ENCODE measurements around the gene COBL. TPM values are rescaled to one million over a fixed set of nuclear protein-coding genes. Genes with fewer than 3 reads are reported as not detected.

COBL gene, protein sequence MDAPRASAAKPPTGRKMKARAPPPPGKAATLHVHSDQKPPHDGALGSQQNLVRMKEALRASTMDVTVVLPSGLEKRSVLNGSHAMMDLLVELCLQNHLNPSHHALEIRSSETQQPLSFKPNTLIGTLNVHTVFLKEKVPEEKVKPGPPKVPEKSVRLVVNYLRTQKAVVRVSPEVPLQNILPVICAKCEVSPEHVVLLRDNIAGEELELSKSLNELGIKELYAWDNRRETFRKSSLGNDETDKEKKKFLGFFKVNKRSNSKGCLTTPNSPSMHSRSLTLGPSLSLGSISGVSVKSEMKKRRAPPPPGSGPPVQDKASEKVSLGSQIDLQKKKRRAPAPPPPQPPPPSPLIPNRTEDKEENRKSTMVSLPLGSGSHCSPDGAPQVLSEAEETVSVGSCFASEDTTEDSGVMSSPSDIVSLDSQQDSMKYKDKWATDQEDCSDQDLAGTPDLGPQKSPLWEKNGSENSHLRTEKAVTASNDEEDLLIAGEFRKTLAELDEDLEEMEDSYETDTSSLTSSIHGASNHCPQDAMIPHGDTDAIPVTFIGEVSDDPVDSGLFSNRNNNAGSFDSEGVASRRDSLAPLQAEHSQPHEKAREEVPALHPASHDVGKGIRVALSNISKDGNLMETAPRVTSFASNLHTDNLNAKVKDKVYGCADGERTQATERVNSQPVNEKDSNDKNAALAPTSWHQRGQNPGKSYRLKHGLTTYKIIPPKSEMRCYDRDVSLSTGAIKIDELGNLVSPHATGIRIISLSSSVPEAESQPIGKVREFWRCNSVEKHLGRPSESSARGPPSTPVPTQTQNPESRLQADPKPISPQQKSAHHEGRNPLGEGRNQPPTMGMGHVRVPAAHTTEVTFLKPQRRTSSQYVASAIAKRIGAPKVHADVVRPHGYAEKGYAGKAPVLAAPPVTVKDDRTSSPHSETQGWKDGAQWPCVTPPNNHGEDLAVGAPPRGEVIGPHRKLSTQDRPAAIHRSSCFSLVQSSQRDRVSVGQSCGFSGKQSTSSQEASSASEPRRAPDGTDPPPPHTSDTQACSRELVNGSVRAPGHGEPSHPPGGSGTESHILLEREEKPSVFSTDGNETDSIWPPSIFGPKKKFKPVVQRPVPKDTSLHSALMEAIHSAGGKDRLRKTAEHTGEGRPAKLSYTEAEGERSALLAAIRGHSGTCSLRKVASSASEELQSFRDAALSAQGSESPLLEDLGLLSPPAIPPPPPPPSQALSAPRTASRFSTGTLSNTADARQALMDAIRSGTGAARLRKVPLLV
- not detected in 2 replicates for total RNA-seq (2013; cell fraction: nucleolus; rRNA removed)
- total RNA-seq (2014; rRNA removed) (not detected in 2 replicates), total RNA-seq (2014; rRNA removed; fragmentation: Illumina TruSeq; extraction: Trizol) (not detected in 2 replicates), total RNA-seq (2021) (0.03 and 0.21 TPM in 2 replicates), polyA plus RNA-seq (2011; rRNA removed) (not detected in 2 replicates), polyA plus RNA-seq (2014; fragmentation: Illumina TruSeq; extraction: Trizol) (not detected in 2 replicates), polyA plus RNA-seq (2014; fragmentation: Nextera tagmentation; extraction: Ambion mirVana) (not detected), polyA plus RNA-seq (2014; rRNA removed) (not detected in 2 replicates), polyA plus RNA-seq (2016; fragmentation: Nextera tagmentation; extraction: Ambion mirVana) (not detected), polyA minus RNA-seq (2011; rRNA and poly(A)+ RNA removed) (not detected in 2 replicates), Bru-seq, nascent RNA (percentile 8 among the genes with signal in this experiment), BruChase-seq, experiment 1, labeled RNA remaining after a 6-hour chase (percentile 9 among the genes with signal in this experiment), BruChase-seq, experiment 2, labeled RNA remaining after a 2-hour chase (percentile 15 among the genes with signal in this experiment)
- polyA plus RNA-seq (2011; ENCODE audit: low read depth): not detected
- polyA plus RNA-seq (2011; cell fraction: cytosol; rRNA removed): not detected in 2 replicates
- polyA plus RNA-seq (2011; cell fraction: nucleus; rRNA removed): not detected in 2 replicates
- polyA plus RNA-seq (2012): not detected in 2 replicates
- 0.21 and 0.40 TPM in 2 replicates for polyA minus RNA-seq (2011; cell fraction: cytosol; rRNA and poly(A)+ RNA removed)
- polyA minus RNA-seq (2011; cell fraction: nucleus; rRNA and poly(A)+ RNA removed): 0.19 TPM in 1 of 2 replicates, not detected in the other
- long read RNA-seq, experiment 1: 0 reads
- long read RNA-seq, experiment 2: 0 reads

- intact Hi-C loops (cut with micrococcal nuclease; ENCODE audit: unreplicated experiment): no loop called here
- CTCF ChIA-PET: no interaction called here
- H3K4me3 ChIP-seq: no peak within 1 kb of the TSS
- BruUV-seq (replicated peaks): no TSS peak
- H3K79me2 ChIP-seq (ENCODE audit: control insufficient read depth, insufficient read depth, low read length): no peaks in the 10 kb centered on the region
- no peak within 1 kb of the TSS for H3K27ac ChIP-seq (ENCODE audit: control insufficient read depth, insufficient read depth)
- H3K36me3 ChIP-seq (ENCODE audit: control insufficient read depth in 2 of 2, insufficient read depth in 2 of 2, low read length in 1 of 2): no peaks in the 10 kb centered on the region
- no peaks in the 10 kb centered on the region for H3K9me3 ChIP-seq (replicated peaks; ENCODE audit: control insufficient read depth, insufficient read depth, low read length)
- no peak within 1 kb of the TSS; the same call in 1 of the 2 replicates for H3K4me2 ChIP-seq (ENCODE audit: control insufficient read depth, insufficient read depth)
- SMC1A ChIA-PET (ENCODE audit: uncharacterized antibody, unreplicated experiment): no interaction called here
- H4K20me1 ChIP-seq (ENCODE audit: control insufficient read depth, insufficient read depth): no peaks in the 10 kb centered on the region
- H2AFZ ChIP-seq (ENCODE audit: control insufficient read depth, low read depth, low read length): no peak within 1 kb of the TSS
- H3K27me3 ChIP-seq (replicated peaks in 1 of 2; ENCODE audit: control insufficient read depth in 2 of 2, insufficient read depth in 2 of 2, low read length in 1 of 2): peaks cover 3% of the 10 kb centered on the region in 2 experiments; a peak in 3 of 4 replicates
- H3K4me1 ChIP-seq (ENCODE audit: control insufficient read depth, insufficient read depth, low read length): no peaks in the 10 kb centered on the region
- in situ Hi-C loops (cut with MboI): no loop called here
- ATAC-seq (no peak), DNase-seq (ENCODE audit: low read depth, low spot score) (no peak), FAIRE-seq (no peak)
- POLR2A ChIA-PET: no interaction called here
- WGBS (ENCODE audit: insufficient coverage, insufficient replicate concordance, low lambda C conversion rate, missing lambda C conversion rate): 42% methylated on average over 36 of the region's 94 CpGs
- RAD21 ChIA-PET (ENCODE audit: unreplicated experiment): no interaction called here
- H3K9ac ChIP-seq (ENCODE audit: control insufficient read depth, insufficient read depth, low read length): no peak within 1 kb of the TSS
- no peak for TF ChIP-seq SMAD1 (IDR thresholded peaks at IDR 0.05; ENCODE audit: low read depth, partially characterized antibody)
- TF ChIP-seq, protein P1, sequence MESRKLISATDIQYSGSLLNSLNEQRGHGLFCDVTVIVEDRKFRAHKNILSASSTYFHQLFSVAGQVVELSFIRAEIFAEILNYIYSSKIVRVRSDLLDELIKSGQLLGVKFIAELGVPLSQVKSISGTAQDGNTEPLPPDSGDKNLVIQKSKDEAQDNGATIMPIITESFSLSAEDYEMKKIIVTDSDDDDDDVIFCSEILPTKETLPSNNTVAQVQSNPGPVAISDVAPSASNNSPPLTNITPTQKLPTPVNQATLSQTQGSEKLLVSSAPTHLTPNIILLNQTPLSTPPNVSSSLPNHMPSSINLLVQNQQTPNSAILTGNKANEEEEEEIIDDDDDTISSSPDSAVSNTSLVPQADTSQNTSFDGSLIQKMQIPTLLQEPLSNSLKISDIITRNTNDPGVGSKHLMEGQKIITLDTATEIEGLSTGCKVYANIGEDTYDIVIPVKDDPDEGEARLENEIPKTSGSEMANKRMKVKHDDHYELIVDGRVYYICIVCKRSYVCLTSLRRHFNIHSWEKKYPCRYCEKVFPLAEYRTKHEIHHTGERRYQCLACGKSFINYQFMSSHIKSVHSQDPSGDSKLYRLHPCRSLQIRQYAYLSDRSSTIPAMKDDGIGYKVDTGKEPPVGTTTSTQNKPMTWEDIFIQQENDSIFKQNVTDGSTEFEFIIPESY (IDR thresholded peaks at IDR 0.05): no peak
- TF ChIP-seq HCFC1 (IDR thresholded peaks at IDR 0.05; ENCODE audit: low read length): no peak
- TF ChIP-seq CBX5 (IDR thresholded peaks at IDR 0.05; ENCODE audit: low read depth): no peak
- no peak for TF ChIP-seq NFYB (IDR thresholded peaks at IDR 0.05; ENCODE audit: insufficient read depth, low read depth, low read length)
- TF ChIP-seq, protein P2, sequence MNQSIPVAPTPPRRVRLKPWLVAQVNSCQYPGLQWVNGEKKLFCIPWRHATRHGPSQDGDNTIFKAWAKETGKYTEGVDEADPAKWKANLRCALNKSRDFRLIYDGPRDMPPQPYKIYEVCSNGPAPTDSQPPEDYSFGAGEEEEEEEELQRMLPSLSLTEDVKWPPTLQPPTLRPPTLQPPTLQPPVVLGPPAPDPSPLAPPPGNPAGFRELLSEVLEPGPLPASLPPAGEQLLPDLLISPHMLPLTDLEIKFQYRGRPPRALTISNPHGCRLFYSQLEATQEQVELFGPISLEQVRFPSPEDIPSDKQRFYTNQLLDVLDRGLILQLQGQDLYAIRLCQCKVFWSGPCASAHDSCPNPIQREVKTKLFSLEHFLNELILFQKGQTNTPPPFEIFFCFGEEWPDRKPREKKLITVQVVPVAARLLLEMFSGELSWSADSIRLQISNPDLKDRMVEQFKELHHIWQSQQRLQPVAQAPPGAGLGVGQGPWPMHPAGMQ (IDR thresholded peaks at IDR 0.05; ENCODE audit: borderline replicate concordance): no peak
- TF ChIP-seq YBX1 (IDR thresholded peaks at IDR 0.05): no peak
- no peak for TF ChIP-seq ZNF217 (IDR thresholded peaks at IDR 0.05)
- no peak for TF ChIP-seq SMAD5 (IDR thresholded peaks at IDR 0.05; ENCODE audit: low read depth)
- no peak for TF ChIP-seq ZNF384 (IDR thresholded peaks at IDR 0.05; ENCODE audit: borderline replicate concordance, low read depth, low read length)
- TF ChIP-seq SIN3A (IDR thresholded peaks at IDR 0.05; ENCODE audit: low read depth, low read length): no peak
These were observed at the start of gene COBL for GRCh38 chr7:51316666-51317581. Gene COBL, minus strand, starts transcription at chr7:51316809. Its CDS starts 176 bp downstream, at chr7:51316633.

Measured in GM12878 (cell line).